ENCODE results near the gene PPRC1. TPM values are rescaled to one million over a fixed set of nuclear protein-coding genes. Genes with fewer than 3 reads are reported as not detected.

The PPRC1 gene, protein sequence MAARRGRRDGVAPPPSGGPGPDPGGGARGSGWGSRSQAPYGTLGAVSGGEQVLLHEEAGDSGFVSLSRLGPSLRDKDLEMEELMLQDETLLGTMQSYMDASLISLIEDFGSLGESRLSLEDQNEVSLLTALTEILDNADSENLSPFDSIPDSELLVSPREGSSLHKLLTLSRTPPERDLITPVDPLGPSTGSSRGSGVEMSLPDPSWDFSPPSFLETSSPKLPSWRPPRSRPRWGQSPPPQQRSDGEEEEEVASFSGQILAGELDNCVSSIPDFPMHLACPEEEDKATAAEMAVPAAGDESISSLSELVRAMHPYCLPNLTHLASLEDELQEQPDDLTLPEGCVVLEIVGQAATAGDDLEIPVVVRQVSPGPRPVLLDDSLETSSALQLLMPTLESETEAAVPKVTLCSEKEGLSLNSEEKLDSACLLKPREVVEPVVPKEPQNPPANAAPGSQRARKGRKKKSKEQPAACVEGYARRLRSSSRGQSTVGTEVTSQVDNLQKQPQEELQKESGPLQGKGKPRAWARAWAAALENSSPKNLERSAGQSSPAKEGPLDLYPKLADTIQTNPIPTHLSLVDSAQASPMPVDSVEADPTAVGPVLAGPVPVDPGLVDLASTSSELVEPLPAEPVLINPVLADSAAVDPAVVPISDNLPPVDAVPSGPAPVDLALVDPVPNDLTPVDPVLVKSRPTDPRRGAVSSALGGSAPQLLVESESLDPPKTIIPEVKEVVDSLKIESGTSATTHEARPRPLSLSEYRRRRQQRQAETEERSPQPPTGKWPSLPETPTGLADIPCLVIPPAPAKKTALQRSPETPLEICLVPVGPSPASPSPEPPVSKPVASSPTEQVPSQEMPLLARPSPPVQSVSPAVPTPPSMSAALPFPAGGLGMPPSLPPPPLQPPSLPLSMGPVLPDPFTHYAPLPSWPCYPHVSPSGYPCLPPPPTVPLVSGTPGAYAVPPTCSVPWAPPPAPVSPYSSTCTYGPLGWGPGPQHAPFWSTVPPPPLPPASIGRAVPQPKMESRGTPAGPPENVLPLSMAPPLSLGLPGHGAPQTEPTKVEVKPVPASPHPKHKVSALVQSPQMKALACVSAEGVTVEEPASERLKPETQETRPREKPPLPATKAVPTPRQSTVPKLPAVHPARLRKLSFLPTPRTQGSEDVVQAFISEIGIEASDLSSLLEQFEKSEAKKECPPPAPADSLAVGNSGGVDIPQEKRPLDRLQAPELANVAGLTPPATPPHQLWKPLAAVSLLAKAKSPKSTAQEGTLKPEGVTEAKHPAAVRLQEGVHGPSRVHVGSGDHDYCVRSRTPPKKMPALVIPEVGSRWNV (N-terminal part only)
- 74.1 TPM for polyA plus RNA-seq (2013, experiment 1 of 2)
- polyA plus RNA-seq (2013, experiment 2 of 2), result 73.8 TPM

DNA sequence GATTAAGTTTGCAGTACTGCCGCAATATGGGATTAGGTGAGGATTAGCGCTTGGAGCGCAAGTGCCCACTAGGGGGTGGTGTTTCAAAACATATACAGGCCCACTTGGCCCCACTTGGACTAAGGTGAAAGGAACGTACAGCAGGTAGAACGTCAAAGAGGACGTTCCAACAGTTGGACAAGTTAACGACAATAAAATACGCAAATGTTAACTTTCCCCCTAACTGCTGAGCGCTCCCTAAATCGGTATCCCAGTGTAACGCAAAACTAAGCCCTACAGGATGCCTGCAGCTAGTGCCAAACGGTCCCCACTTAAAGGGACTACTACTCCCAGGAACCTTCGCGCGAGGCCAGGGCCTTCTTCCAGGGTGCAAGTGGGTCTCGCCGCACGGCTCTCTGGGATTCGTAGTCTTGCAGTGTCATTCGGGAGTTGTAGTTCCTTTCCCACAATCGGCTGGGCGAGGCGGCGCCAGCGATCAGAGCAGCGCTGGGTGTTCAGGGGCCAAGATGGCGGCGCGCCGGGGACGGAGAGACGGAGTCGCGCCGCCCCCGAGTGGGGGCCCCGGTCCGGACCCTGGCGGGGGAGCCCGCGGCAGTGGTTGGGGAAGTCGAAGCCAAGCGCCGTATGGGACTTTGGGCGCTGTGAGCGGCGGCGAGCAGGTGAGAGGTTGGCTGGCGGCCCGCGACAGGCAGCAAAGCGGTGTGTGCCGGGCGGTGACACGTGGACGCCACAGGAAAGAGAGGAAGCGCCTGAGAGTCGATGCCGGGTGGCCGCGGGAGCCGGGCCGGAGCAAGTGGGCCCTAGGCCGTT is at the start of gene PPRC1:
Gene PPRC1, plus strand, starts transcription at position 478 of the 810 bp plus-strand sequence. Its CDS starts 29 bp downstream, at position 507.
- Histone ChIP-seq H3K18ac (ENCODE audit: low read length) (peak within 1 kb of the TSS; percentile 88), H3K27ac (ENCODE audit: low read depth, low read length) (peak within 1 kb of the TSS; percentile 86), H2BK5ac (ENCODE audit: low read length) (peak within 1 kb of the TSS; percentile 76), H3K23ac (ENCODE audit: low read length) (peak within 1 kb of the TSS; percentile 68), H3K4me2 (ENCODE audit: low read length) (peak within 1 kb of the TSS; percentile 93), H3K9ac (ENCODE audit: low read length) (peak within 1 kb of the TSS; percentile 85), H3K79me2 (ENCODE audit: control insufficient read depth, insufficient read depth, low read length) (peaks cover 48% of the 10 kb centered on the region), H4K8ac (ENCODE audit: low read depth, low read length) (no peak within 1 kb of the TSS), H2BK120ac (ENCODE audit: low read depth, low read length) (peak within 1 kb of the TSS; percentile 75), H3K36me3 (ENCODE audit: control insufficient read depth, insufficient read depth, low read length) (peaks cover 2% of the 10 kb centered on the region), H2BK15ac (replicated peaks; ENCODE audit: low read depth) (no peak within 1 kb of the TSS), H4K5ac (ENCODE audit: low read length) (peak within 1 kb of the TSS; percentile 7), H3K79me1 (ENCODE audit: low read length) (peaks cover 4% of the 10 kb centered on the region), H3K4me3 (ENCODE audit: low read length) (peak within 1 kb of the TSS; percentile 58), H3K4me1 (ENCODE audit: control insufficient read depth, low read depth, low read length) (no peaks in the 10 kb centered on the region), H3K4ac (ENCODE audit: low read depth, low read length) (peak within 1 kb of the TSS; percentile 96), H3K56ac (ENCODE audit: low read length) (peak within 1 kb of the TSS; percentile 98), H2AK5ac (ENCODE audit: low read length) (peak within 1 kb of the TSS; percentile 71), H3K27me3 (ENCODE audit: insufficient read depth, low read length, poor library complexity) (no peaks in the 10 kb centered on the region)
- no CpG with 5 or more reads among the region's 64 CpGs for WGBS (ENCODE audit: extremely low coverage, insufficient coverage, low lambda C conversion rate)
- DNase-seq, result peak; percentile 100

DNA sequence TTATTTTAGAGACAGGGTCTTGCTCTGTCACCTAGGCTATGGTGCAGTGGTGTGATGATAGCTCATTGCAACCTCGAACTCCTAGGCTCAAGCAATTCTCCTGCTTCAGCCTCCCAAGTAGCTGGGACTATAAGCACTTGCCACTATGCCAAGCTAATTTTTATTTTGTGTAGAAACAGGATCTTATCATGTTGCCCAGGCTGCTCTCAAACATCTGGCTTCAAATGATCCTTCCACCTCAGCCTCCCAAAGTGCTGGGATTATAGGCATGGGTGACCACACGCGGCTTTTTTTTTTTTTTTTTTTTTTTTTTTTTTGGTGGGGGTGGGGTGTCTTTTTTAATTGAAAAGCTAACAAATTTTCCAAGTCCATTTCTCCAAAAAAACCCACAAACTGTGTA is 49.3 kb upstream of the PPRC1 start:
- no peak overlapping the region for H3K4me3 ChIP-seq (ENCODE audit: low read length)
- H3K4me2 ChIP-seq (ENCODE audit: low read length), result no peak overlapping the region
- no peak overlapping the region for H4K5ac ChIP-seq (ENCODE audit: low read length)
- H3K23ac ChIP-seq (ENCODE audit: low read length), result no peak overlapping the region
- H3K27ac ChIP-seq (ENCODE audit: low read depth, low read length), result no peak overlapping the region
- H2BK15ac ChIP-seq (replicated peaks; ENCODE audit: low read depth), result no peak overlapping the region
- H2BK120ac ChIP-seq (ENCODE audit: low read depth, low read length), result no peak overlapping the region
- no peaks in the 10 kb centered on the region for H3K4me1 ChIP-seq (ENCODE audit: control insufficient read depth, low read depth, low read length)
- no peak overlapping the region for H3K18ac ChIP-seq (ENCODE audit: low read length)
- H3K27me3 ChIP-seq (ENCODE audit: insufficient read depth, low read length, poor library complexity), result no peaks in the 10 kb centered on the region
- no peak overlapping the region for H2BK5ac ChIP-seq (ENCODE audit: low read length)
- H3K4ac ChIP-seq (ENCODE audit: low read depth, low read length), result no peak overlapping the region
- no peak overlapping the region for H3K56ac ChIP-seq (ENCODE audit: low read length)
- no peak overlapping the region for H4K8ac ChIP-seq (ENCODE audit: low read depth, low read length)
- H3K36me3 ChIP-seq (ENCODE audit: control insufficient read depth, insufficient read depth, low read length), result no peaks in the 10 kb centered on the region
- WGBS (ENCODE audit: extremely low coverage, insufficient coverage, low lambda C conversion rate), result no CpG with 5 or more reads among the region's 3 CpGs
- DNase-seq, result no peak
- H3K79me2 ChIP-seq (ENCODE audit: control insufficient read depth, insufficient read depth, low read length), result no peaks in the 10 kb centered on the region
- H2AK5ac ChIP-seq (ENCODE audit: low read length), result no peak overlapping the region
- no peak overlapping the region for H3K9ac ChIP-seq (ENCODE audit: low read length)
- no peaks in the 10 kb centered on the region for H3K79me1 ChIP-seq (ENCODE audit: low read length)

DNA sequence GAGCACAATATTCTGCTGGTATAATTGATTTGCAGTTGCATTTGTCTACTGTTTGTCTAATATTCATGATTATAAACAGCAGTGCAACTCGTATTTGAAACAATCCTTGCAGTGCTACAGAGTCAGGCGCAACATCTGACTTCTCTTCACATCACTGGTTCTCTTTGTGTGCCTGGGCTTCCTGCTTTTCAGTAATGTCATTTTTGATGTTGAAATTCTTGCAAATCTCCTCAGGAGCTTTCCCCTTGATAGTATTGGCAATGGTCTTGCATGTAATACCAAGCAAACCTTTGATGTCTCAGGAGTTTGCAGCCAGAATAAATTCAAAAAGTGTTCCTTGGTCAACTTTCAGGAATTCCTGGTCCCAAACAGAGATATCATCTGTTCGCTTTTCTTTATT is 47.5 kb upstream of the PPRC1 start:
- no peak for DNase-seq
- Histone ChIP-seq H3K4ac (ENCODE audit: low read depth, low read length) (no peak overlapping the region), H3K23ac (ENCODE audit: low read length) (no peak overlapping the region), H3K4me3 (ENCODE audit: low read length) (no peak overlapping the region), H3K27ac (ENCODE audit: low read depth, low read length) (no peak overlapping the region), H4K8ac (ENCODE audit: low read depth, low read length) (no peak overlapping the region), H3K27me3 (ENCODE audit: insufficient read depth, low read length, poor library complexity) (no peaks in the 10 kb centered on the region), H2BK5ac (ENCODE audit: low read length) (no peak overlapping the region), H3K36me3 (ENCODE audit: control insufficient read depth, insufficient read depth, low read length) (no peaks in the 10 kb centered on the region), H3K9ac (ENCODE audit: low read length) (no peak overlapping the region), H3K79me2 (ENCODE audit: control insufficient read depth, insufficient read depth, low read length) (no peaks in the 10 kb centered on the region), H2AK5ac (ENCODE audit: low read length) (no peak overlapping the region), H3K79me1 (ENCODE audit: low read length) (no peaks in the 10 kb centered on the region), H2BK120ac (ENCODE audit: low read depth, low read length) (no peak overlapping the region), H3K18ac (ENCODE audit: low read length) (no peak overlapping the region), H3K56ac (ENCODE audit: low read length) (no peak overlapping the region), H3K4me1 (ENCODE audit: control insufficient read depth, low read depth, low read length) (no peaks in the 10 kb centered on the region), H4K5ac (ENCODE audit: low read length) (no peak overlapping the region), H3K4me2 (ENCODE audit: low read length) (no peak overlapping the region), H2BK15ac (replicated peaks; ENCODE audit: low read depth) (no peak overlapping the region)
- WGBS (ENCODE audit: extremely low coverage, insufficient coverage, low lambda C conversion rate), result no CpG with 5 or more reads among the region's 3 CpGs

DNA sequence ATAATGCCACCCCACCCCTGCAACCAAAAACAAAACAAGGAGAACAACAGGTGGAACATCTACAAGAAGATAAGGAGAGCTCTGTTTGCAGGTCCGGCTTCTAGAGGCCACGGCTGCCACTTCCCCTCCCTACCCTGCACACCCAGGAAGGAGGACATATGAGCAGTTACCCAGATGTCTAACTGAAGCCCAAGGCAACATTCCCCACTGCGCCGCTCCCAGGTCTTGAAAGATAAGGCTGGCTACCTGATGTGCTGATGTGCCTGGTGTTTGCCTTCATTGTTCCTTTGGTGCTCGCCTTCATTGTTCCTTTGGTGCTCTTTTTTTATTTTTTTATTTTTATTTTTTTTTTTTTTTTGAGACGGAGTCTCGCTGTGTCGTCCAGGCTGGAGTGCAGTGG is 46.6 kb upstream of the PPRC1 start:
- Histone ChIP-seq H2AK5ac (ENCODE audit: low read length) (no peak overlapping the region), H3K36me3 (ENCODE audit: control insufficient read depth, insufficient read depth, low read length) (no peaks in the 10 kb centered on the region), H3K27ac (ENCODE audit: low read depth, low read length) (no peak overlapping the region), H2BK5ac (ENCODE audit: low read length) (no peak overlapping the region), H3K56ac (ENCODE audit: low read length) (no peak overlapping the region), H2BK120ac (ENCODE audit: low read depth, low read length) (no peak overlapping the region), H3K23ac (ENCODE audit: low read length) (no peak overlapping the region), H4K8ac (ENCODE audit: low read depth, low read length) (no peak overlapping the region), H3K4ac (ENCODE audit: low read depth, low read length) (no peak overlapping the region), H3K27me3 (ENCODE audit: insufficient read depth, low read length, poor library complexity) (no peaks in the 10 kb centered on the region), H3K4me3 (ENCODE audit: low read length) (no peak overlapping the region), H3K79me2 (ENCODE audit: control insufficient read depth, insufficient read depth, low read length) (no peaks in the 10 kb centered on the region), H3K79me1 (ENCODE audit: low read length) (no peaks in the 10 kb centered on the region), H3K4me1 (ENCODE audit: control insufficient read depth, low read depth, low read length) (no peaks in the 10 kb centered on the region), H4K5ac (ENCODE audit: low read length) (no peak overlapping the region), H3K9ac (ENCODE audit: low read length) (no peak overlapping the region), H3K4me2 (ENCODE audit: low read length) (no peak overlapping the region), H2BK15ac (replicated peaks; ENCODE audit: low read depth) (no peak overlapping the region), H3K18ac (ENCODE audit: low read length) (no peak overlapping the region)
- no CpG with 5 or more reads among the region's 8 CpGs for WGBS (ENCODE audit: extremely low coverage, insufficient coverage, low lambda C conversion rate)
- no peak for DNase-seq

DNA sequence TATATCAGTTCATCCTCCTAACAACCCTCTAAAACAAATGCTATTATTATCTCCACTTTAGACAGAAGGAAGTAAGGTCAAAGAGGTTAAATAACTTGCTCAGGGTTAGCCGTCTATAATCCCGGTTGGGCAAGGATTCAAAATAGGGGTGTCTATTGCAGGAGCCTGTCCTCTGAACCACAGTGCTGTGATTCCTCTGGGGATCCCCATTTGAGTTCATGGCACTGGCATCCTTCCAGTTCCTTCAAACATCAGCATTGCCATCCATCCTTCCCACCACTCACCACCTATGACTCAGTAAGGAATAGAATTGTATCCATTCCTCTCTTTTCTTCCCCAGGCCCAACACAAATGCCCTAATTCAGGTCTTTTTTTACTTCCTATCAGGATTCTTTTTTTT is 42.1 kb upstream of the PPRC1 start:
- Histone ChIP-seq H2BK15ac (replicated peaks; ENCODE audit: low read depth) (no peak overlapping the region), H3K18ac (ENCODE audit: low read length) (no peak overlapping the region), H3K27ac (ENCODE audit: low read depth, low read length) (no peak overlapping the region), H3K4me1 (ENCODE audit: control insufficient read depth, low read depth, low read length) (no peaks in the 10 kb centered on the region), H2BK5ac (ENCODE audit: low read length) (no peak overlapping the region), H3K56ac (ENCODE audit: low read length) (no peak overlapping the region), H4K5ac (ENCODE audit: low read length) (no peak overlapping the region), H3K36me3 (ENCODE audit: control insufficient read depth, insufficient read depth, low read length) (no peaks in the 10 kb centered on the region), H3K23ac (ENCODE audit: low read length) (no peak overlapping the region), H3K79me2 (ENCODE audit: control insufficient read depth, insufficient read depth, low read length) (no peaks in the 10 kb centered on the region), H3K4me2 (ENCODE audit: low read length) (no peak overlapping the region), H3K79me1 (ENCODE audit: low read length) (no peaks in the 10 kb centered on the region), H3K27me3 (ENCODE audit: insufficient read depth, low read length, poor library complexity) (no peaks in the 10 kb centered on the region), H2AK5ac (ENCODE audit: low read length) (no peak overlapping the region), H3K9ac (ENCODE audit: low read length) (no peak overlapping the region), H4K8ac (ENCODE audit: low read depth, low read length) (no peak overlapping the region), H2BK120ac (ENCODE audit: low read depth, low read length) (no peak overlapping the region), H3K4ac (ENCODE audit: low read depth, low read length) (no peak overlapping the region), H3K4me3 (ENCODE audit: low read length) (no peak overlapping the region)
- DNase-seq, result no peak
- WGBS (ENCODE audit: extremely low coverage, insufficient coverage, low lambda C conversion rate), result no CpG with 5 or more reads among the region's 2 CpGs
